H1 (cell line): ENCODE data around the gene ADAMTS17. TPM values are rescaled to one million over a fixed set of nuclear protein-coding genes. Genes with fewer than 3 reads are reported as not detected.

Source experiments
- ATF2 ChIP-seq: IDR thresholded peaks from 2 replicates; pipeline ENCODE4 v1.6.1; 2012; ENCODE audit warnings: low read length, inconsistent platforms
- RXRA ChIP-seq: IDR thresholded peaks from 2 replicates; pipeline ENCODE4 v1.6.1; 2011; ENCODE audit warnings: low read depth, mild to moderate bottlenecking, low read length, moderate library complexity; ENCODE audit not compliant: insufficient read depth
- polyA plus RNA-seq, 7 experiments: library from polyadenylated mRNA; depleted of rRNA in 3 of 7; stranded (reverse) in 5 of 7; unstranded in 2 of 7; fragments of >200 nt in 5 of 7; fragments of 200-250 nt in 2 of 7; gene quantifications; 1 replicate in 5 of 7; 2 replicates in 1 of 7; 4 replicates in 1 of 7; pipeline versions ENCODE4 v1.2.1 to v1.2.3, GENCODE V29; 2011 to 2013; ENCODE audit warnings: missing spikeins in 2 of 7, mixed read lengths in 2 of 7
- total RNA-seq: library from RNA; stranded (reverse); fragmentation: NEBNext Ultra II Directional; extraction: Animal tissue kit (Norgen Biotek cat#: 25700); gene quantifications from 2 replicates; pipeline ENCODE4 v1.2.1, GENCODE V29; 2021

The ADAMTS17 gene
- total and polyA plus RNA-seq, 2 of the 8 experiments (the other 6 are each of a cell fraction or from before 2014, with no cell fraction given): 0.51 to 1.7 TPM

DNA sequence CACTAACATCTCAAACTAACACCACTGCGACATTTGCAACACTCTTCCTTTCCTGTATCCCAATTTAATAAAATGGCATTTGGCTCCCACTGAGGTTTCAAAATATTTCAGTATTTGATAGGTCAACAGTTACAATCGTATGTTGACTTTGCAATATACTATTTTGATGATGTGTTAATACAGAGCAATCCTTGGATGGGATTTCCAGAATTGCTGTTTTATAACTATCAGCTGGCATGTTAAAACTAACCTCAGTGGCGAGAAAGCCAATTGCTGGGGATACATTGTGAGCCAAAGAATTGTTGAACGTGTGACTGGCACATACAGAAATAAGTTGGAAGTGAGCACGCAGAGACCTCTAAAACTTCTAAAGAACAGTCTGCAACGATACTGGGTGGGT, 382.4 kb downstream of the ADAMTS17 start (continued):
- TF ChIP-seq ATF2 (no peak), RXRA (no peak)
- TF ChIP-seq, all 59 proteins: peak for 0
